Mucosa of rectum (tissue), 2 donors: ENCODE measurements around the gene TIMELESS.

Experiments used
- H3K27ac ChIP-seq, 2 donors: one replicate each; pipeline ENCODE4 v1.7.0; 2013; ENCODE audit warnings: inconsistent platforms in 2 of 2, low read depth in 2 of 2, low read length in 2 of 2
- H3K27me3 ChIP-seq, 2 donors: one replicate each; pipeline ENCODE4 v1.7.0; 2013; ENCODE audit warnings: low read length in 2 of 2; ENCODE audit not compliant: control insufficient read depth in 2 of 2, insufficient read depth in 2 of 2
- H3K36me3 ChIP-seq, 2 donors: one replicate each; pipeline ENCODE4 v1.7.0; 2013; ENCODE audit warnings: low read length in 2 of 2; ENCODE audit not compliant: control insufficient read depth in 2 of 2, insufficient read depth in 2 of 2
- H3K4me1 ChIP-seq, 2 donors: one replicate each; pipeline ENCODE4 v1.7.0; 2013; ENCODE audit warnings: low read length in 2 of 2, mild to moderate bottlenecking in 1 of 2; ENCODE audit not compliant: control insufficient read depth in 2 of 2, insufficient read depth in 2 of 2
- H3K4me3 ChIP-seq, 2 donors: one replicate each; pipeline ENCODE4 v1.7.0; 2013; ENCODE audit warnings: low read length in 2 of 2
- H3K9ac ChIP-seq, 2 donors: one replicate each; pipeline ENCODE4 v1.7.0; 2013; ENCODE audit warnings: low read length in 2 of 2, low read depth in 1 of 2, mild to moderate bottlenecking in 1 of 2
- H3K9me3 ChIP-seq, 2 donors: one replicate each; pipeline ENCODE4 v1.7.0; 2013; ENCODE audit warnings: low read length in 2 of 2; ENCODE audit not compliant: control insufficient read depth in 2 of 2
- donor health status: healthy.
- donor health status: Normal muscosa, but diverticular disease.

The TIMELESS gene

GRCh38 chr12:56437430-56438176, 11.6 kb downstream of the TIMELESS start:
- Histone ChIP-seq H3K4me1 (no peaks in the 10 kb centered on the region), H3K27ac (no peak overlapping the region), H3K36me3 (peaks cover 0 to 11% of the 10 kb centered on the region in 2 donors), H3K27me3 (no peaks in the 10 kb centered on the region), H3K9ac (no peak overlapping the region), H3K9me3 (no peaks in the 10 kb centered on the region), H3K4me3 (no peak overlapping the region)

GRCh38 chr12:56434828-56435227, 14.4 kb downstream of the TIMELESS start:
- no peaks in the 10 kb centered on the region for H3K4me1 ChIP-seq
- no peak overlapping the region for H3K27ac ChIP-seq
- H3K36me3 ChIP-seq = peaks cover 3 to 13% of the 10 kb centered on the region in 2 donors
- no peaks in the 10 kb centered on the region for H3K27me3 ChIP-seq
- no peak overlapping the region for H3K9ac ChIP-seq
- H3K4me3 ChIP-seq = no peak overlapping the region
- no peaks in the 10 kb centered on the region for H3K9me3 ChIP-seq

GRCh38 chr12:56431850-56432249, 17.4 kb downstream of the TIMELESS start:
- Histone ChIP-seq H3K27ac (no peak overlapping the region), H3K9ac (no peak overlapping the region), H3K4me1 (no peaks in the 10 kb centered on the region), H3K4me3 (no peak overlapping the region), H3K9me3 (no peaks in the 10 kb centered on the region), H3K36me3 (peaks cover 11 to 17% of the 10 kb centered on the region in 2 donors), H3K27me3 (no peaks in the 10 kb centered on the region)

GRCh38 chr12:56431288-56431687, 17.9 kb downstream of the TIMELESS start:
- Histone ChIP-seq H3K36me3 (peaks cover 11 to 17% of the 10 kb centered on the region in 2 donors), H3K4me1 (no peaks in the 10 kb centered on the region), H3K27ac (no peak overlapping the region), H3K4me3 (no peak overlapping the region), H3K9ac (no peak overlapping the region), H3K27me3 (no peaks in the 10 kb centered on the region), H3K9me3 (no peaks in the 10 kb centered on the region)

GRCh38 chr12:56425940-56426438, 23.2 kb downstream of the TIMELESS start:
- no peaks in the 10 kb centered on the region for H3K27me3 ChIP-seq
- no peak overlapping the region for H3K9ac ChIP-seq
- H3K36me3 ChIP-seq = peaks cover 13 to 30% of the 10 kb centered on the region in 2 donors
- no peak overlapping the region for H3K4me3 ChIP-seq
- H3K27ac ChIP-seq = no peak overlapping the region
- no peaks in the 10 kb centered on the region for H3K4me1 ChIP-seq
- no peaks in the 10 kb centered on the region for H3K9me3 ChIP-seq

GRCh38 chr12:56425193-56425592, 24.0 kb downstream of the TIMELESS start:
- no peaks in the 10 kb centered on the region for H3K27me3 ChIP-seq
- no peak overlapping the region for H3K27ac ChIP-seq
- no peak overlapping the region for H3K4me3 ChIP-seq
- no peak overlapping the region for H3K9ac ChIP-seq
- H3K36me3 ChIP-seq = peaks cover 18 to 37% of the 10 kb centered on the region in 2 donors
- no peaks in the 10 kb centered on the region for H3K4me1 ChIP-seq
- H3K9me3 ChIP-seq = no peaks in the 10 kb centered on the region

- Histone ChIP-seq H3K27me3 (no peaks in the 10 kb centered on the region), H3K9me3 (no peaks in the 10 kb centered on the region), H3K4me1 (no peaks in the 10 kb centered on the region), H3K36me3 (peaks cover 15 to 31% of the 10 kb centered on the region in 2 donors), H3K4me3 (no peak overlapping the region), H3K27ac (no peak overlapping the region), H3K9ac (no peak overlapping the region)
These were observed 28.8 kb downstream of the TIMELESS start for GRCh38 chr12:56420411-56420810.

GRCh38 chr12:56417739-56418138, 31.5 kb downstream of the TIMELESS start:
- Histone ChIP-seq H3K9me3 (no peaks in the 10 kb centered on the region), H3K4me1 (no peaks in the 10 kb centered on the region), H3K4me3 (no peak overlapping the region), H3K9ac (no peak overlapping the region), H3K36me3 (peaks cover 9 to 19% of the 10 kb centered on the region in 2 donors), H3K27me3 (no peaks in the 10 kb centered on the region), H3K27ac (no peak overlapping the region)

GRCh38 chr12:56414401-56414800, 34.8 kb downstream of the TIMELESS start:
- H3K9me3 ChIP-seq = no peaks in the 10 kb centered on the region
- H3K27ac ChIP-seq = no peak overlapping the region
- peaks cover 0 to 4% of the 10 kb centered on the region in 2 donors for H3K36me3 ChIP-seq
- H3K27me3 ChIP-seq = no peaks in the 10 kb centered on the region
- no peak overlapping the region for H3K9ac ChIP-seq
- no peaks in the 10 kb centered on the region for H3K4me1 ChIP-seq
- no peak overlapping the region for H3K4me3 ChIP-seq

- Histone ChIP-seq H3K4me1 (no peaks in the 10 kb centered on the region), H3K27me3 (no peaks in the 10 kb centered on the region), H3K27ac (no peak overlapping the region), H3K36me3 (peaks cover 0 to 4% of the 10 kb centered on the region in 2 donors), H3K9me3 (no peaks in the 10 kb centered on the region), H3K4me3 (no peak overlapping the region), H3K9ac (no peak overlapping the region)
These were observed 35.8 kb downstream of the TIMELESS start for GRCh38 chr12:56413392-56413791.
